ENCODE data around the gene ANKRD2.

The ANKRD2 gene

DNA sequence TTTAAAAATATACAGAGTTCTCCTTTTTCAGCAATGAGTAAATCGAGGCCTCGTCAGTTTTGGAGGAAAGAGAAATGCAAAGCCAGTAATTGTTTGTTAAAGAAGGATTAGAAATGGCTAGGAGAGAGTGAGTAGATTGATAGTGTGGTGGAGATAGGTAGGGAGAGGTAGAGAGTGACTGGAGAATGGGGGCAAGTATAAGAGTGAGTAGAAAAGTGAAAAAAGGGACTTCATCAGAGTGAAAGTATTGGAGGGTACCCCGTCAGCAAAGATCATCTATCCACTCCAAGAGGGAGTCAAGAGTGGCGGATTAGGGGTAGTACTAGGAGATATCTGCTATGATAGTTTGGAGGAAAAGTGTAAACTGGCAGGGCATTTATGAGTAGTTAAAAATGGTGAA lies 9.2 kb upstream of the ANKRD2 start:
- CTCF ChIA-PET, result no interaction called here
- POLR2A ChIA-PET, result no interaction called here
- DNase-seq (ENCODE audit: extremely low spot score), result no peak
- TF ChIP-seq ZNF384 (IDR thresholded peaks at IDR 0.05) (no peak), BHLHE40 (IDR thresholded peaks at IDR 0.05; ENCODE audit: borderline replicate concordance) (no peak), TARDBP (IDR thresholded peaks at IDR 0.05) (no peak), ARNT (IDR thresholded peaks at IDR 0.05) (no peak), FOXM1 (IDR thresholded peaks at IDR 0.05; ENCODE audit: borderline replicate concordance) (no peak), L3MBTL2 (conservative IDR thresholded peaks at IDR 0.05) (no peak)

DNA sequence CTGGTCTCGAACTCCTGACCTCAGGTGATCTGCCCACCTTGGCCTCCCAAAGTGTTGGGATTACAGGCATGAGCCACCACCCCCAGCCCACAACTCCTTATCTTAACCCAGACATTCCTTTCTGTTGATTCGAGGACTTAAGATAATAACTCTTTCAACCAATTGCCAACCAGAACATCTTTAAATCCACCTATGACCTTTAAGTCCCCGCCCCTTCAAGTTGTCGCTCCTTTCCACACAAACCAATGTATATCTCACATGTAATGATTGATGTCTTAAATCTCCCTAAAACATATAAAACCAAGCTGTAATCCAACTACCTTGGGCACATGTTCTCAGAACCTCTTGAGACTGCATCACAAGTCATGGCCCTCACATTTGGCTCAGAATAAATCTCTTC lies 7.8 kb upstream of the ANKRD2 start:
- ChIA-PET CTCF (interaction anchor here (0.5 to 2.7 kb wide), 2 partner anchors 11 to 22 kb away, joined by 3 to 10 read pairs; no protein-coding TSS in a partner anchor), POLR2A (no interaction called here)
- TF ChIP-seq, protein P1, sequence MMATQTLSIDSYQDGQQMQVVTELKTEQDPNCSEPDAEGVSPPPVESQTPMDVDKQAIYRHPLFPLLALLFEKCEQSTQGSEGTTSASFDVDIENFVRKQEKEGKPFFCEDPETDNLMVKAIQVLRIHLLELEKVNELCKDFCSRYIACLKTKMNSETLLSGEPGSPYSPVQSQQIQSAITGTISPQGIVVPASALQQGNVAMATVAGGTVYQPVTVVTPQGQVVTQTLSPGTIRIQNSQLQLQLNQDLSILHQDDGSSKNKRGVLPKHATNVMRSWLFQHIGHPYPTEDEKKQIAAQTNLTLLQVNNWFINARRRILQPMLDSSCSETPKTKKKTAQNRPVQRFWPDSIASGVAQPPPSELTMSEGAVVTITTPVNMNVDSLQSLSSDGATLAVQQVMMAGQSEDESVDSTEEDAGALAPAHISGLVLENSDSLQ (IDR thresholded peaks at IDR 0.05), result peak; percentile 89
- TF ChIP-seq BHLHE40 (IDR thresholded peaks at IDR 0.05; ENCODE audit: borderline replicate concordance), result no peak
- TF ChIP-seq SUZ12 (IDR thresholded peaks at IDR 0.05), result no peak
- no peak for TF ChIP-seq LEF1 (IDR thresholded peaks at IDR 0.05; ENCODE audit: borderline replicate concordance)
- TF ChIP-seq HDGF (IDR thresholded peaks at IDR 0.05; ENCODE audit: borderline replicate concordance), result no peak
- no peak for TF ChIP-seq ARNT (IDR thresholded peaks at IDR 0.05)
- TF ChIP-seq SP1 (IDR thresholded peaks at IDR 0.05), result no peak
- TF ChIP-seq CTBP1 (IDR thresholded peaks at IDR 0.05; ENCODE audit: borderline replicate concordance), result no peak
- no peak for DNase-seq (ENCODE audit: extremely low spot score)

DNA sequence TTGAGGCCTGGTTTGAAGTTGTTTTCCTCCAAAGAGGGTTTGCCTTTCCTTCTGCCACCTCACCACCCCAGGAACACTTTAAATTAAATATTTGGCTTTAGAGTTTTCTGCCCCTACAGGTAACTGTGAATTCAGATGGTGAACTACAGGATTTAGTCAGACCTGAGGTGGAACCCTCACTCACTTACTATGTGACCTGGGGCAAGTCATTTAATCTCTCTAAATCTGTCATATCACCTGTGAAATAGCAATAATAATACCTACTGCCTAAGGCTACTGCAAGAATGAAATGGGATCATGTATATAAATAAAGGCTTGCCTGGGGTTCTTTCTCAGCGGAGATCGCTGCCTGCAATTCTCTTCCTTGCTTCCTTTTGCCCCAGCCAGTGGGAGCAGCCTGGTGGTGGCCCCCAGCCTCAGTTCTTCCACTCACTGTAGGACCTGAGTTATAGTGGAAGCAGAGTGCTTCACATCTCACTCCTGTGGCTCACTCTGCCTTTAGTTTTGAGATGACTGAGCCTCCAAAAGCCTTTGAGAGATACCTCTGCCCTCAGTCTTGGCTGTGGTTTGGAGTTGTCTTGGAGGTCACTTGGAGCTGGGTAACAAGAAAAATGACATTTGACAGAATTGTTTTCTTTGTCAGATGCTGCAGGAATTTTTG lies 6.1 kb upstream of the ANKRD2 start:
- DNase-seq (ENCODE audit: extremely low spot score), result no peak
- ChIA-PET POLR2A (no interaction called here), CTCF (interaction anchor here (0.6 to 2.7 kb wide), 2 partner anchors 12 to 20 kb away, joined by 3 to 10 read pairs; no protein-coding TSS in a partner anchor)
- no peak for TF ChIP-seq ARNT (IDR thresholded peaks at IDR 0.05)
- no peak for TF ChIP-seq TARDBP (IDR thresholded peaks at IDR 0.05)
- no peak for TF ChIP-seq SP1 (IDR thresholded peaks at IDR 0.05)
- TF ChIP-seq NFRKB (IDR thresholded peaks at IDR 0.05), result no peak
- TF ChIP-seq FOXA1 (IDR thresholded peaks at IDR 0.05), result no peak
- TF ChIP-seq SUZ12 (IDR thresholded peaks at IDR 0.05), result no peak

DNA sequence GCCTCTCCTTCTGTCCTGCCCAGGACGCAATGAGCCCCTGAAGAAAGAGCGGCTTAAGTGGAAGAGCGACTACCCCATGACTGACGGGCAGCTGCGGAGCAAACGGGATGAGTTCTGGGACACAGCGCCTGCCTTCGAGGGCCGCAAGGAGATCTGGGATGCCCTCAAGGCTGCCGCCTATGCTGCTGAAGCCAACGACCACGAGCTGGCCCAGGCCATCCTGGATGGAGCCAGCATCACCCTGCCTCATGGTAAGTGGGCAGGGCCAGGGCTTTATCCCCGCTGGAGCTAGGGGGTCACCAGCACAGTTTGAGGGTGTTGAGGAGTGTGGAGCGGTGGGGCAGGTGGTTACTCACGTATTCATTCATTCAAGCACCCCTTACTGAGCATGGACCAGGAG lies 4.7 kb upstream of the ANKRD2 start:
- TF ChIP-seq TARDBP (IDR thresholded peaks at IDR 0.05) (no peak), SUZ12 (IDR thresholded peaks at IDR 0.05) (no peak), ARNT (IDR thresholded peaks at IDR 0.05) (no peak), NFRKB (IDR thresholded peaks at IDR 0.05) (no peak), FOXM1 (IDR thresholded peaks at IDR 0.05; ENCODE audit: borderline replicate concordance) (no peak), FOXK2 (IDR thresholded peaks at IDR 0.05) (no peak), ELF4 (IDR thresholded peaks at IDR 0.05) (no peak), LEF1 (IDR thresholded peaks at IDR 0.05; ENCODE audit: borderline replicate concordance) (no peak), FOXA1 (IDR thresholded peaks at IDR 0.05) (no peak), HDGF (IDR thresholded peaks at IDR 0.05; ENCODE audit: borderline replicate concordance) (no peak), BHLHE40 (IDR thresholded peaks at IDR 0.05; ENCODE audit: borderline replicate concordance) (no peak), ZNF384 (IDR thresholded peaks at IDR 0.05) (no peak), SP1 (IDR thresholded peaks at IDR 0.05) (no peak), CTBP1 (IDR thresholded peaks at IDR 0.05; ENCODE audit: borderline replicate concordance) (no peak), L3MBTL2 (conservative IDR thresholded peaks at IDR 0.05) (no peak)
- TF ChIP-seq, protein P1 (IDR thresholded peaks at IDR 0.05), result no peak
- DNase-seq (ENCODE audit: extremely low spot score), result no peak
- CTCF ChIA-PET, result interaction anchor here (0.6 kb wide), 1 partner anchor 33 kb away, joined by 3 read pairs; no protein-coding TSS in a partner anchor
- POLR2A ChIA-PET, result no interaction called here

DNA sequence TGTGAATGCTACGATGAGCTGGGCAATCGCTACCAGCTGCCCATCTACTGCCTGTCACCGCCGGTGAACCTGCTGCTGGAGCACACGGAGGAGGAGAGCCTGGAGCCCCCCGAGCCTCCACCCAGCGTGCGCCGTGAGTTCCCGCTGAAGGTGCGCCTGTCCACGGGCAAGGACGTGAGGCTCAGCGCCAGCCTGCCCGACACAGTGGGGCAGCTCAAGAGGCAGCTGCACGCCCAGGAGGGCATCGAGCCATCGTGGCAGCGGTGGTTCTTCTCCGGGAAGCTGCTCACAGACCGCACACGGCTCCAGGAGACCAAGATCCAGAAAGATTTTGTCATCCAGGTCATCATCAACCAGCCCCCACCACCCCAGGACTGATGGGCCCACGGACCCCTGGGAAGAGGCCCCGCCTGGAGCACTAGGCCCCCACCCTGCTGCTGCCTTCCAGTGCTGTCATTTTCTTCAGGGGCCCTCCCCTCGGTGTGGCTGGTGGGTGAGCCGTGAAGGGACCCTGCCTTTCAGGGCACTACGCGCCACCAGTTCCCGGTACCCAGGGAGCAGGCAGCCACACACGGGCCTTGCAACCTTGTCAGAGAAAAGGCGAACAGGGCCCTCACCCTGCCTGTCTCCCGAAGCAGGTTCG lies 2.3 kb upstream of the ANKRD2 start:
- TF ChIP-seq LEF1 (IDR thresholded peaks at IDR 0.05; ENCODE audit: borderline replicate concordance) (no peak), FOXK2 (IDR thresholded peaks at IDR 0.05) (no peak), HDGF (IDR thresholded peaks at IDR 0.05; ENCODE audit: borderline replicate concordance) (no peak), BHLHE40 (IDR thresholded peaks at IDR 0.05; ENCODE audit: borderline replicate concordance) (no peak), ARNT (IDR thresholded peaks at IDR 0.05) (no peak), NFRKB (IDR thresholded peaks at IDR 0.05) (no peak)
- CTCF ChIA-PET, result no interaction called here
- DNase-seq (ENCODE audit: extremely low spot score), result no peak
- POLR2A ChIA-PET, result no interaction called here

DNA sequence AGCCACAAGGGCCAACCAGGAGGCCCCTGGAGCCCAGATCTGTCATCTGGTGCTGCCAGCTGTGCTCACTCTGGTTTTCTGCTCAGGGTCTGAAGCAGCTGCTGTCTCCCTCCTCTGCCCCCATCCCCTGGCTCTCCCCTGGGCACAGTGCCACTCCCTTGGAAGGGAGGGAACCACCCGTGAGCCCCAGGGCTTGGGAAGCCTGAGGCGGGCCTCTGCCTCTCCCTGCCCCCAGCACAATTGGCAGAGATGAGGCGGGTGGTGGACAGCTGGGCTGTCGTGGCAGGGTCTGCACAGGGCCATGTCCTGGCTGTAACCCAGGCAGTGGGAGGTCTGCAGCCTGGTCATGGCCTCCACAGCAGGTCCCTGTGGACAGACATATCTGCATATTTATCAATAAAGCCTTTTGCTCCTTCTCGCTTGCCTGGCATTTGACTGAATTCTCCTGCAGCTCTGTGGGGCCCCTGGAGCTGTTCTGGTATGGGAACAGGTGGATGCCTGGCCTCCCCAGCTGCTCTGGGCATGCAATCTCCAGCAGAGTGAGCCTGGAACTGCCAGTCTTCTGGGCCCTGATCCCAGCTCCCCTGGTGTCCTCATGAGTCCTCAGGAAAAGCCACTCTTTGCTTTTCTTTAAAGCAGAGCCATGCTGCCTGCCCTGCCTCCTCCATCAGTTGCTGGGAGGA lies 1.6 kb upstream of the ANKRD2 start:
- no peak for TF ChIP-seq ELF4 (IDR thresholded peaks at IDR 0.05)
- TF ChIP-seq HDGF (IDR thresholded peaks at IDR 0.05; ENCODE audit: borderline replicate concordance), result no peak
- TF ChIP-seq L3MBTL2 (conservative IDR thresholded peaks at IDR 0.05), result no peak
- TF ChIP-seq SUZ12 (IDR thresholded peaks at IDR 0.05), result no peak
- no peak for TF ChIP-seq FOXK2 (IDR thresholded peaks at IDR 0.05)
- no peak for TF ChIP-seq SP1 (IDR thresholded peaks at IDR 0.05)
- TF ChIP-seq NFRKB (IDR thresholded peaks at IDR 0.05), result no peak
- no peak for TF ChIP-seq FOXM1 (IDR thresholded peaks at IDR 0.05; ENCODE audit: borderline replicate concordance)
- TF ChIP-seq CTBP1 (IDR thresholded peaks at IDR 0.05; ENCODE audit: borderline replicate concordance), result no peak
- DNase-seq (ENCODE audit: extremely low spot score), result no peak
- POLR2A ChIA-PET, result interaction anchor here (0.6 kb wide), 1 partner anchor 17 kb away, joined by 4 read pairs; no protein-coding TSS in a partner anchor
- CTCF ChIA-PET, result interaction anchor here (0.6 kb wide), 1 partner anchor 158 kb away, joined by 3 read pairs; no protein-coding TSS in a partner anchor
